Globus pallidus (tissue), 1 donor: ENCODE measurements around the gene KLF16.
A peak's percentile ranks its signal among the peaks of the same experiment; 100 is the strongest.
"Not testable (repeated sequence)": the region's sequence is repeated elsewhere in the genome, so short reads cannot be mapped to it uniquely, and the experiment has no call there.

Experiments
- DNase-seq: peaks from one replicate; pipeline ENCODE4 v3.0.0-alpha.2; 2015; ENCODE audit warnings: low spot score

The KLF16 gene

DNA sequence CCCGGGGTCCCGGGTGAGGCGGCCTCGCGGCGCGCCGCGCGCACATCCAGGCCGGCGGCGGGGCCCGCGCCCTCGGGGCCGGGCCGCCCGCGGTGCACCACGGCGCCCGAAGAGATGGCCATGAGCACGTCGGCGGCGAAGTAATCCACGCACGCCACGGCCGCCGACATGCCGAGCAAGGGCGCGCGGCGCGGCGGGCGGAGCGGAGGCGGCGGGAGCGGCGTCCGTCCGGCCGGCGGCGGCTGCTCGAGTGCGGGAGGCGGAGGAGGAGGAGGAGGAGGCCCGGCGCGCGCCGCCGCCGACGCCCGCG is at the start of gene KLF16:
KLF16 (minus strand) TSS at position 252 of the 310 bp plus-strand sequence; CDS start at position 170, 82 bp downstream.
- no peak for DNase-seq

- no peak for DNase-seq
These were observed 49.6 kb upstream of the KLF16 start for GRCh38 chr19:1912760-1913505.

- DNase-seq = no peak
These were observed 48.6 kb upstream of the KLF16 start for GRCh38 chr19:1911995-1912394.

GRCh38 chr19:1911098-1911497 is 47.7 kb upstream of the KLF16 start:
- no peak for DNase-seq

- DNase-seq = peak; percentile 31
These were observed 46.8 kb upstream of the KLF16 start for GRCh38 chr19:1910177-1910576.

DNA sequence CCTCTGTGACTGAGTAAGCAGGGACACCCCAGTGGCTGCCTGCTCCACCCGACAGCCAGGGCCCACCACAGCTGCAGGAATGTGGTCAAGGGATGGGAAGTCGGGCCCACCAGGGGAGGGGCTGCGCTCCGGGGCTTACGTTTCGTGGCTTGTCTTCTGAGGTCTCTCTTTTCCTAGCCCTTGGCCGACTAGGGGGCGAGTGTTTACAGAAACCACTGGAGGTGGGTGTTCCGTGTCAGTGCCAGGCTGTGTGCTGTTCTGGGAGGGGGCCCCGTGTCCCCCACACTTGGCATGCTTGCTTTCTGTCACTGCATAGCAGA is 46.3 kb upstream of the KLF16 start:
- DNase-seq = no peak

DNA sequence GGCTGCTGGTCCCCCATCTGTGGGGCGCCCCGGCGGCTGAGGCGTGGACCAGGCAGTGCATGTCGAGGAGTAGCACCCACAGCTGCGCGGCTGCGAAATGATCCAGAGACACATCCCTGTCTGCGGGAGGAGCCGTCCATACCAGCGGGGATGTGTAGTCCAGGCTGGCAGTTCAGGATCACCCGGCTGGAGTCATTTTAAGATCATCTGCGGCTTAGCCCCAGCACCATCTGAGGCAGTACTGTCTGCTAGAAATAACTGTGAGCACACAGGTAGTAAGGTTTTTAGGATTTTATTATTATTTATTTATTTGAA is 44.9 kb upstream of the KLF16 start:
- no peak for DNase-seq

- DNase-seq = peak; percentile 68
These were observed 44.4 kb upstream of the KLF16 start for GRCh38 chr19:1907563-1908363.

GRCh38 chr19:1906985-1907562 is 43.7 kb upstream of the KLF16 start:
- no peak for DNase-seq

DNA sequence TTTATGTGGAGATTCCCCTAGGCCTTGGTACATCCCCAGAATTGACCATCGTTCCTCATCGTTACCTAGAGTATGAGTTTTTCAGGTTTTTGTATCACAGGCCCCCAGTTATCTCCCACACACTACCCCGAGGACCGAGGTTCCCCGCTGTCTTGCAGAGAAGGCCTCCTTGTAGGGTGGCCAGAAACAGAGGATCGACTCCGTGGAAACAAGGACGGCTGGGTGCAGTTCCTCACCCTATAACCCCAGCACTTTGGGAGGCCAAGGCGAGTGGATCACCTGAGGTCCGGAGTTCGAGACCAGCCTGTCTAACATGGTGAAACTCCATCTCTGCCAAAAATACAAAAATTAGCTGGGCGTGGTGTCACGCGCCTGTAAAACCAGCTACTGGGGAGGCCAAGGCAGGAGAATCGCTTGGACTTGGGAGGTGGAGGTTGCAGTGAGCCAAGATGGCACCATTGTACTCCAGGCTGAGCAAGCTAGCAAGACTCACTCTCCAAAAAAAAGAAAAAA is 42.5 kb upstream of the KLF16 start:
- no peak for DNase-seq

GRCh38 chr19:1905110-1905862 is 41.9 kb upstream of the KLF16 start, which contains the start of the genes ADAT3 and SCAMP4:
ADAT3 (plus strand) TSS chr19:1905399; CDS start chr19:1912048, 6,649 bp downstream.
SCAMP4 (plus strand) TSS chr19:1905399; CDS start chr19:1915020, 9,621 bp downstream.
- peak; percentile 97 for DNase-seq

DNA sequence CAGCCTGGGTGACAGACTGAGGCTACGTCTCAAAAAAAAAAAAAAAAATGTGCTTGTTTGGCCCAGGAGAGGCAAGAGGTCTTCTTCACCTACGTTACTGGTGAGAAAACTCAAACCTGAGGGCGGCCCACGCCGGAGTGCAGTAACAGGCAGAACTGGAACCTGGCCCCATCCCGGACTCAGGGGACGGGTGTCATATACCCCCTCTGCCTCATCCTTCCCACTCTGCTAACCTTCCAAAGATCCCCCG is 41.4 kb upstream of the KLF16 start:
- DNase-seq = no peak

GRCh38 chr19:1902923-1903322 is 39.5 kb upstream of the KLF16 start:
- DNase-seq = no peak

DNA sequence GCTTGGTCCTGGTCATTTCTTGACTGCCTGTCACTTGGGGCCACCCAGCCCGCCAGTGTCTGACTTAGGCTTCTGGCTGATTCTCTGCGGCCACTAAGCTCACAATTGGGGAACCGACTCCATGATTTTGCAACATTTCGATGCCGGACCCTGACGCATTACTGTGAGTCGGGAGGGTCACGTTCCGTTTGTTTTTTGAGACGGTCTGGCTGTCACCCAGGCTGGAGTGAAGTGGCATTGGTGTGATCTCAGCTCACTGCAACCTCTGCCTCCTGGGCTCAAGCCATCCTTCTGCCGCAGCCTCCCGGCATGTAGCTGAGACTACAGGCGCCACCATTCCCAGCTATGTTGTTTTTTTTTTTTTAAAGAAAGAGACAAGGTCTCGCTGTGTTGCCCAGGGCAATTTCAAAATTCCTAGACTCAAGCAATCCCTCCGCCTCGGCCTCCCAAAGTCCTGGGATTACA is 38.6 kb upstream of the KLF16 start:
- no peak for DNase-seq

- no peak for DNase-seq
These were observed 33.1 kb upstream of the KLF16 start for GRCh38 chr19:1896508-1896907.

- DNase-seq = no peak
These were observed 30.4 kb upstream of the KLF16 start for GRCh38 chr19:1893791-1894190.

GRCh38 chr19:1889907-1890306 is 26.5 kb upstream of the KLF16 start:
- DNase-seq = no peak

GRCh38 chr19:1888385-1888784 is 25.0 kb upstream of the KLF16 start:
- DNase-seq = no peak

GRCh38 chr19:1886360-1886759 is 23.0 kb upstream of the KLF16 start:
- not testable (repeated sequence) for DNase-seq

- peak; percentile 92 for DNase-seq
These were observed 22.2 kb upstream of the KLF16 start, which contains the start of gene ABHD17A for GRCh38 chr19:1885398-1886119. ABHD17A (minus strand) TSS chr19:1885496; CDS start chr19:1881566, 3,930 bp downstream.

DNA sequence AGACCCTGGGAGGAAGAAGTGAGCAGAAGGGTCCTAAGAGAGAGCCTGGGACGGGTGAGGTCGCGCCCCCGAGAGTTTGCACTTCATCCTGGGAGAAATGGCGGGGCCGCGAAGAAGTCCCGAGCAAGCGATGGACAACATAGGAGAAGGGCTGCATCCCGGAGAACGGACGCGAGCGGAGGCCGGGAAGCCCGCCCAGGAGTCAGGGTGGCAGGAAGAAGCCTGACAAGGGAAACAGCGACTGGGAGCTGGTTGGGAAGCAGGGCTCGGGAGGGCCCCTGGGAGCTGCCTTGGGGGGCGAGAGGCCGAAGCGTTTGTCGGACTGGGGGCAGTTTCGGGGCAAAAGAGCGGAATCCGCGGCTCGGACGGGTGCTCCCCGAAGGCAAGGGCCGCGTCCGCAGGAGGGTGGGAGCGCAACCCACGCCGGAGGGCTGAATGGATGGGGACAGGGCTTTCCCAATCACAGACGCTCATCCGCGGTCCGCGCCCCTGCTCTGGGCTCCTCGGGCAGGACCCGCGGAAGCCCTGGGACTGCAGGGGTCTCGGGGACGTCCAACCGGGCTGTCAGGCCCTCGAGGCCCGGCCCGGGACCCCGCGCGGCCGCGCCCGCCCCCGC is 21.4 kb upstream of the KLF16 start:
- no peak for DNase-seq
